ENCODE measurements around the gene HAND1. TPM values are rescaled to one million over a fixed set of nuclear protein-coding genes. Genes with fewer than 3 reads are reported as not detected.

Gene HAND1
- polyA plus RNA-seq, 3 donors from 2014 or later = not detected

DNA sequence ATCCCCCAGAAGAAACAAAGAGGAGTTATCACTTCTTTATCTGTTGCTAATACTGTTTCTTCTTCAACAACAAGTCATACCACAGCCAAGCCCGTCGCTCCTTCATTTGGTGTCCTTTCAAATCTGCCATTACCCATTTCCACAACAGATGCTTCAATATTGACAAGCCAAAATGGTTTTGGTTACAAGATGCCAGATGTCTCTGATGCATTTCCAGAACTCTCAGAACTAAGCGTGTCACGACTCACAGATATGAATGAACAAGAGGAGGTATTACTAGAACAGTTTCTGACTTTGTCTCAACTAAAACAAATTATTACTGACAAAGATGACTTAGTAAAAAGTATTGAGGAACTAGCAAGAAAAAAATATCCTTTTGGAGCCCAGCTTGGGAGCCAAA, 16.0 kb upstream of the HAND1 start:
- Mint-ChIP-seq H3K36me3 (no peaks in the 10 kb centered on the region), H3K4me1 (no peaks in the 10 kb centered on the region), H3K27ac (no peak overlapping the region), H3K27me3 (ENCODE audit: low read depth in 3 of 3) (peaks cover 0 to 30% (median 17%) of the 10 kb centered on the region in 3 donors), H3K4me3 (no peak overlapping the region), H3K9me3 (no peaks in the 10 kb centered on the region)
- DNase-seq = no peak

GRCh38 chr5:154493274-154493673, 15.2 kb upstream of the HAND1 start:
- Mint-ChIP-seq H3K36me3 (no peaks in the 10 kb centered on the region), H3K4me1 (no peaks in the 10 kb centered on the region), H3K27ac (no peak overlapping the region), H3K27me3 (ENCODE audit: low read depth in 3 of 3) (peaks cover 0 to 32% (median 17%) of the 10 kb centered on the region in 3 donors), H3K4me3 (no peak overlapping the region), H3K9me3 (no peaks in the 10 kb centered on the region)
- no peak for DNase-seq

- DNase-seq = no peak
- Mint-ChIP-seq H3K27ac (no peak overlapping the region), H3K27me3 (ENCODE audit: low read depth in 3 of 3) (peaks cover 8 to 36% (median 21%) of the 10 kb centered on the region in 3 donors), H3K4me3 (no peak overlapping the region), H3K4me1 (no peaks in the 10 kb centered on the region), H3K36me3 (no peaks in the 10 kb centered on the region), H3K9me3 (no peaks in the 10 kb centered on the region)
Measured at GRCh38 chr5:154491941-154492340, 13.9 kb upstream of the HAND1 start.

DNA sequence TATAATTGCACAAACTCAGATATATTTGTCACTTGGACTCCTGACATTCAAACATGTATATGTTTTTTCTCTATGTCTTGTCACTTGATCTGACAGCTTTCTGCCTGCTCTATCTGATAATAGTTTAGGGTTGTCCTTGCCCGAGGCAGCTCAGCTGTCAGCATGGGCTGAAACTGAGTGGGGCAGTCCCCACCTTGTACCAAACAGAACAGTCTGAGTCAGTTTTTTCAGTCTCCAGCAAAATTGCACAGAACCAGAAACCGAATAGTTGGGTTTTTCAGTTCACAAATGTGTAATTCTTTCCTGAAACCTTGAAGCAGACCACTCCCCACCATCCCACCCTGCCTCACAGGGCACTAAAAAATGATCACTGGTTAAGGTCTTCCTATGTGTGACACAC, 9.5 kb upstream of the HAND1 start:
- H3K36me3 Mint-ChIP-seq = no peaks in the 10 kb centered on the region
- no peak for DNase-seq
- no peak overlapping the region for H3K4me3 Mint-ChIP-seq
- peaks cover 22 to 51% (median 35%) of the 10 kb centered on the region in 3 donors for H3K27me3 Mint-ChIP-seq (ENCODE audit: low read depth in 3 of 3)
- H3K4me1 Mint-ChIP-seq = peaks cover 3 to 9% of the 10 kb centered on the region in 2 donors
- no peak overlapping the region for H3K27ac Mint-ChIP-seq
- no peaks in the 10 kb centered on the region for H3K9me3 Mint-ChIP-seq

GRCh38 chr5:154486427-154486866, 8.4 kb upstream of the HAND1 start:
- H3K36me3 Mint-ChIP-seq = no peaks in the 10 kb centered on the region
- no peak for DNase-seq
- peaks cover 27 to 52% (median 41%) of the 10 kb centered on the region in 3 donors for H3K27me3 Mint-ChIP-seq (ENCODE audit: low read depth in 3 of 3)
- H3K27ac Mint-ChIP-seq = no peak overlapping the region
- H3K4me3 Mint-ChIP-seq = no peak overlapping the region
- H3K4me1 Mint-ChIP-seq = peaks cover 3 to 9% of the 10 kb centered on the region in 2 donors
- H3K9me3 Mint-ChIP-seq = no peaks in the 10 kb centered on the region

GRCh38 chr5:154485850-154486426, 7.9 kb upstream of the HAND1 start:
- Mint-ChIP-seq H3K9me3 (no peaks in the 10 kb centered on the region), H3K4me1 (peaks cover 3 to 9% of the 10 kb centered on the region in 2 donors), H3K27me3 (ENCODE audit: low read depth in 3 of 3) (peaks cover 27 to 52% (median 46%) of the 10 kb centered on the region in 3 donors), H3K4me3 (no peak overlapping the region), H3K27ac (no peak overlapping the region), H3K36me3 (no peaks in the 10 kb centered on the region)
- DNase-seq = no peak

DNA sequence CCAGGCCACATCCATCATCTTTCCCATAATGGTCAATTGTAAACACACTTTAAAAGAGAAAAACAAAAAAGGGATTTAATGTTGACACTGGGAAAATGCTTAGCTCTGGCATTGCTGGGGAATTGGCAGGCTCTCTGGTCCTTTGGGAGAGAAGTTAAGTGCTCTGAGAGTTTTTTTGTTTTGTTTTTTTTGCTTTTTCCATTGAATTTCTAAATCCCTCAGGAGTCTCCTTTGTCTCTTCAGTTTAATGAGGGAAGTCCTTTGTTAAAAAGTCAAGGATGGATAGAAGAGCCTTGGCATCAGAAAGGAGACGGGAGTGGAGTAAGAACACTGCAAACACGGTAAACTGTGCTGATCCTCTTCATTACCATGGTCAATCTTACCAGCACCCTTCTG, 7.1 kb upstream of the HAND1 start:
- no peaks in the 10 kb centered on the region for H3K9me3 Mint-ChIP-seq
- no peak overlapping the region for H3K27ac Mint-ChIP-seq
- H3K4me1 Mint-ChIP-seq = peaks cover 3 to 9% of the 10 kb centered on the region in 2 donors
- H3K4me3 Mint-ChIP-seq = no peak overlapping the region
- H3K36me3 Mint-ChIP-seq = no peaks in the 10 kb centered on the region
- peaks cover 27 to 55% (median 49%) of the 10 kb centered on the region in 3 donors for H3K27me3 Mint-ChIP-seq (ENCODE audit: low read depth in 3 of 3)
- DNase-seq = no peak

DNA sequence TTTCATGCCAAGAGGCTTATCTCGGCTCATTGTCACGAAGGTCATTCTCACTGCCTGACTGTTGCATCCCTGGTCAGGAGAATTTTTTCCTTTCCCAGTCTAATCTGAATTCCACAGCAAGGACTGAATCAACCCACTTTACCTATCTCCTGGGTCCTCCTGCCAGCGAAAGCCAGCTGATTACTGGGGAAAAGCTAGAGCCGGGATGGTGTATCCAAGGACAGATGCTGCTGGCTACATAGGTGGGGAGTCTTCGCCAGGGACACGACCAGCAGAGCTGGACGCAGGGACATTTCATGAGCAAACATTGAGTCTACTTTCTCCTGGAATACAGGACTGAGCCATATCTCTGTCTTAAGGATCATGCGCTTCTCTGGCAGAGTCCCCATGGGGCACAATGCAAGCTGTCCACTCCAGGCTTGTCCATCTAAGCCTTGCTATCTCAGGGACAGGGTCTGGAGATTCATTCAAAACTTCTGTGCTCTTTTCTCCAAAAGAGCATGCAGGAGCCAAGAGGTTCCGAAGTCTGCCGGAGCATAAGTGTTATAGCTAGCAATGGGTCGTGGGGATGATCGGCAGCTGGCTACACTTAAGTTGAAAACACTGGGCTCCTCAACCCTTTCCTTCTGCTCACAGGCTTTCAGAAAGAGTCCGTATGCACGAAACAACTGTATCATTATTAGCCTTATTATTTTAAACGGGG, 6.5 kb upstream of the HAND1 start:
- no peak for DNase-seq
- Mint-ChIP-seq H3K27me3 (ENCODE audit: low read depth in 3 of 3) (peaks cover 30 to 56% (median 52%) of the 10 kb centered on the region in 3 donors), H3K36me3 (no peaks in the 10 kb centered on the region), H3K4me1 (peaks cover 5 to 10% of the 10 kb centered on the region in 2 donors), H3K4me3 (no peak overlapping the region), H3K9me3 (no peaks in the 10 kb centered on the region), H3K27ac (no peak overlapping the region)

DNA sequence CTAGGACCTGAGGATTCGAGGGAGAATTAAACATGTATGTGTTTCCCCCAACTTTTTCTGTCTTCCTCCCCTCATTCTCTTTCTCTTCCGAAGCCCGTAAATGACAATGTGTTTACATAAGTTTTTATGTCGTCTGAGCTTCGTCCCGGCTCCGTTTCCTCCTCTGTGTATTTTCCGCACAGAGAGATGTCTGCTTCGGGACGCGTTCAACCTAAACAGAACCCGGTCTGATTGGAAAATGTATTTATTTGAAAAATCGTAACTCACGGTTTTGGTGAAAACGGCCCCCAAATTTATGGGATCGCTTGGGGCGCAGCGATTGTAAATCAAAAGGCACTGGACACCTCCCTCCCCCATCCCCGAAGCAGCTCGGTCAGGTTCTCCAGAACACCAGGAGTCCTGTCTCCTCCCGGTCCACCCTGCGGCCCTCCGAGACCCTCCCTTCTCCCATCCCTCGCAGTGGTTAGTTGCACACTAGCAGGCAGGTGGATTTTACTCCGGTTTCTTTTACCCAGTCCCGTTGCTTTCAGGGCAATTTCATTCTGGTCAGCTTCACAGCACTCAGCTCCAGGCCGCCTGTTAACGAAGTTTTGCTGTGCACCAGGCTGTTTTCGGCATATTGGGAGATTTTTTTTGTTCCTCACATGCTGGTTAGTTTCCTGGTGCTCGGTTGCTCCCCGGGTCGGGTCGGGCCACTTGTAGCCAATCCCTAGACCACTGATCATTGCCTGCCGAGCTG, 5.8 kb upstream of the HAND1 start:
- no peak overlapping the region for H3K4me3 Mint-ChIP-seq

GRCh38 chr5:154482528-154483449, 4.8 kb upstream of the HAND1 start:
- DNase-seq = no peak
- Mint-ChIP-seq H3K27ac (no peak overlapping the region), H3K9me3 (no peaks in the 10 kb centered on the region), H3K4me3 (no peak overlapping the region), H3K27me3 (ENCODE audit: low read depth in 3 of 3) (peaks cover 32 to 57% (median 52%) of the 10 kb centered on the region in 3 donors), H3K36me3 (no peaks in the 10 kb centered on the region), H3K4me1 (peaks cover 10 to 15% of the 10 kb centered on the region in 2 donors)

More for the DNA sequence above, 5.8 kb upstream of the HAND1 start:
- H3K27ac Mint-ChIP-seq = no peak overlapping the region
- no peaks in the 10 kb centered on the region for H3K36me3 Mint-ChIP-seq
- H3K4me1 Mint-ChIP-seq = peaks cover 8 to 15% of the 10 kb centered on the region in 2 donors
- DNase-seq = no peak
- peaks cover 31 to 57% (median 53%) of the 10 kb centered on the region in 3 donors for H3K27me3 Mint-ChIP-seq (ENCODE audit: low read depth in 3 of 3)
- no peaks in the 10 kb centered on the region for H3K9me3 Mint-ChIP-seq

DNA sequence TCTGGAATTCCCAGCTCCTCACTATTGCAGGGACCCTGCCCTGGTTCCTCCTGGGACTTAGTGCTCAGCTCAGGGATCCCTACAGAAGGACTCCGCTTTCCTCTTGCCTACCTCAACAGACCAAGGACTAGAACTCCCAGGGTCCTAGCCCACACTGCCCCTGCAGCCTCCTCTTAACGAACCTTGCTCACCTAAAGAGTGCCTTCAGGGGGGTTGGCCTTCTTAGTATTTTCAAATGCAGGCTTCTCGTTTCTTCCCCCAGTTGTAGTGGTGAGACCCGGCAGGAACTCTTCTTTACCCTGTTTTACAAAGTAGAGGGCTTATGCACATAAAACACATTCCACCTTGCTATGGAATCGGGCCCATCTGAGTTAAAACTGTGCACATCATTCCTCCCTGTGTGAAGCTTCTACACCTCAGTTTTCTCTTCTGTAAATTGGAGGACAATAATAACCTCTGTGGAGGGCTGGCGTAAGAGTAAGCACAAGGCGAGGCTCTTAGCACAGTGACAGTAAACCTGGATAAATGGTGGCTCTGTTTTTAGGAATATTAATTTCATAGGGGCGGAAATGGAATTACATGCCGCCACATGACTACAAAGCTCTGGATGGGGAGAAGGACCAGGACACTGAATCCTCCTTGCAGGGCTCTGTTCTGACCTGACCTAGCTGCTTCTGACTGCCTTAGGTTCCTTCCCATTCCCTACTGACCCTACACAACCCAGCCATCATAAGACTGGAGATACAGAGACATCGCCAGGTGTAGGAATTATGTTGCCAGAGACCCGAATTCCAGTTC, 3.8 kb upstream of the HAND1 start:
- Mint-ChIP-seq H3K4me3 (no peak overlapping the region), H3K9me3 (no peaks in the 10 kb centered on the region), H3K27me3 (ENCODE audit: low read depth in 3 of 3) (peaks cover 29 to 57% (median 50%) of the 10 kb centered on the region in 3 donors), H3K4me1 (peaks cover 12 to 15% of the 10 kb centered on the region in 2 donors), H3K36me3 (no peaks in the 10 kb centered on the region), H3K27ac (no peak overlapping the region)
- DNase-seq = no peak

- no peak for DNase-seq
- H3K36me3 Mint-ChIP-seq = no peaks in the 10 kb centered on the region
- H3K4me1 Mint-ChIP-seq = peaks cover 14 to 17% of the 10 kb centered on the region in 2 donors
- H3K27me3 Mint-ChIP-seq (ENCODE audit: low read depth in 3 of 3) = peaks cover 33 to 63% (median 52%) of the 10 kb centered on the region in 3 donors
- H3K9me3 Mint-ChIP-seq = no peaks in the 10 kb centered on the region
- H3K27ac Mint-ChIP-seq = no peak overlapping the region
- no peak overlapping the region for H3K4me3 Mint-ChIP-seq
Measured at GRCh38 chr5:154480847-154481246, 2.8 kb upstream of the HAND1 start.

Data from immature natural killer cell (primary cell).